GM21423 (cell line): Measurements from ENCODE around the gene EBF3.

Experiments used
- ATAC-seq: cut with Tn5 transposase; IDR thresholded peaks from one replicate; pipeline ENCODE4 v1.9.1; 2021; ENCODE audit warnings: mild to moderate bottlenecking, moderate library complexity; ENCODE audit not compliant: unreplicated experiment

The EBF3 gene

GRCh38 chr10:129945941-129946760 lies 17.9 kb downstream of the EBF3 start:
- no peak for ATAC-seq

DNA sequence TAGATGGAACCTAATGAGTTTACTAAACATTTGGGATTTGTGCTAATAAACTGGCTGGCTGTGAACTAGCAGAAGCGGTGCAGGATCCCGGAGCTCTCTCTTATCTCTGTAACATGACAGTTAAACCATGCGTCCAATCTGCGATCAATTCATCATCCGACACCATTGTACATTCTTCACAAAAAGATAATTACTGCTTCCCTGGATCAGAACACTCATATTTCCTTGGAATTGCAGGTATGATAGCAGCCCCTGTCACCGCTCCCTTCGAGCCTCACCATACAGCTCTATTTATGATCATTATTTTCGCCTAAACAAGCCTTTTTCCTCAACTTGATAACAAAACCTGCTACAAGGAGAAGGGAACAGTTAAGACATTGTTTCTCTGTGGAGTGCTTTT lies 18.5 kb downstream of the EBF3 start:
- ATAC-seq, result no peak

DNA sequence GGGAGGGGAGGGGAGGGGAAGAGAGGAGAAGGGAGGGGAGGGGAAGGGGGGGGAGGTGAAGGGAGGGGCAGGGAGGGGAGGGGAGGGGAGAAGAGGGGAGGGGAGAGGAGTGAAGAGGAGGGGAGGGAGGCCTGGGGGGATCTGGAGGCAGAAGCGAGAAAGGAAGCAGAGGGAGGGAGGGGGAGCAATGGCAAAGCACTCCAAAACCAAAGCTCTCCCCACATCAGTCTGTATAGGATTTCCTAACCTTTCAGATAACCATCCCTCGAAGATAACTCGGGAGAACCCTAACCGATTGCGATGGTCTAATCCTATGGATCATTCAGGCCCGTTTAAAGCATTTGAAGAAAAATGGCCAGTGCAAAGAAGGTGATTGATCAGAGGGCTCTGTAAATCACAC lies 19.0 kb downstream of the EBF3 start:
- ATAC-seq, result no peak

GRCh38 chr10:129944456-129944855 lies 19.6 kb downstream of the EBF3 start:
- no peak for ATAC-seq

DNA sequence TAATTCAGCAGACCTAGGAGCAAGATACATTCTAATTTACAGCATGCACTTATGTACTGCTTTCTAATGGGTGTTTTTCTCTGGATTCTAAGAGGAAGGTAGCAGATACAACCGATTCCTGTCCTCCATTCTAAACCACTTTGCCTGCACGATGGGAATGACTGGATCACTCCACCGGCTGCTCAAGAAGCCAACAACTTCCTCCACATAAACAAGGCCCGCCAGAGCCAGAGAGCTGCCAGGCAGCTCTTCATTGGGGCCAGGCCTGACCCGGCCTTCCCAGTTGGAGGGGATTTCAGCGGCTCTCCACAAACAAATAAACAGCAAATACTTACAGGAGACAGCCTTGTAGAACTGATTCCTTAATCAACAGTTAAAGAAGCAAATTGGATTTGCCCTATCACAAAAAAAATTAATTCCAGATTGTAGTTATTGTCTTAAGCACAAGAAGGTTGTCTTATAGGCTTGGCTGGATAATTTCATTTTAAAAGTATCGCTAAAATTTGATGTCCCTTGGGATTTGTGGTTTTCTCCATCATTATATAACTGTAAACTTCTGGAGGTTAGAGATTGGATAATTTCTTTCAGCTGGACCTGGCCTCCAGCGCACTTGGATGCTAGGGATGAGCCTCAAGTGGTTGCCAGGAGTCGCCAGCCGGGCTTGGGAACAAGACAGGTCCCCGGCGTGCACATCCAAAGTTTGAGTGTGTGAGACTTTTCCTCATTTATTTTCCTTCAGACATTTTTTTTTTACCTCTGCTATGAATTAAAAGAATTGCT lies 20.9 kb downstream of the EBF3 start:
- ATAC-seq, result no peak

DNA sequence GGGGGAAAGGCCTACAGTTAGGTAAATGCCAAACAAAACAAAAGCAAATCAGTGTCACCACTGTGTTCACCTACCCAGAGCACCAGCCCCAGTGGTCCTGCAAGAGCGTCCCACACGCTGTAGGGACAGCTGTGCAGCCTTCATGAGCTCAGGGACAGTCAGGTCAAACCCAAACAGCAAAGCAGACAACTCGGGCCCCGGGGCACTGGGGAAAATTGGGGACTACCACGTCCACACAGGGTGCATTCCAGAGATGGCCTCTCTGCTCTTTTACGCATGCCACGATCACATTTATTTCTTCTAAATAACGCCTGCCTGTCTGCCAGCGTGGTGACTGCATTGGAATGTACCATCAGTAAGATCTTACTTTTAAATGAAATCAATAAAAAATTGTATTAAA lies 21.7 kb downstream of the EBF3 start:
- no peak for ATAC-seq

GRCh38 chr10:129942019-129942277 lies 22.1 kb downstream of the EBF3 start:
- no peak for ATAC-seq

DNA sequence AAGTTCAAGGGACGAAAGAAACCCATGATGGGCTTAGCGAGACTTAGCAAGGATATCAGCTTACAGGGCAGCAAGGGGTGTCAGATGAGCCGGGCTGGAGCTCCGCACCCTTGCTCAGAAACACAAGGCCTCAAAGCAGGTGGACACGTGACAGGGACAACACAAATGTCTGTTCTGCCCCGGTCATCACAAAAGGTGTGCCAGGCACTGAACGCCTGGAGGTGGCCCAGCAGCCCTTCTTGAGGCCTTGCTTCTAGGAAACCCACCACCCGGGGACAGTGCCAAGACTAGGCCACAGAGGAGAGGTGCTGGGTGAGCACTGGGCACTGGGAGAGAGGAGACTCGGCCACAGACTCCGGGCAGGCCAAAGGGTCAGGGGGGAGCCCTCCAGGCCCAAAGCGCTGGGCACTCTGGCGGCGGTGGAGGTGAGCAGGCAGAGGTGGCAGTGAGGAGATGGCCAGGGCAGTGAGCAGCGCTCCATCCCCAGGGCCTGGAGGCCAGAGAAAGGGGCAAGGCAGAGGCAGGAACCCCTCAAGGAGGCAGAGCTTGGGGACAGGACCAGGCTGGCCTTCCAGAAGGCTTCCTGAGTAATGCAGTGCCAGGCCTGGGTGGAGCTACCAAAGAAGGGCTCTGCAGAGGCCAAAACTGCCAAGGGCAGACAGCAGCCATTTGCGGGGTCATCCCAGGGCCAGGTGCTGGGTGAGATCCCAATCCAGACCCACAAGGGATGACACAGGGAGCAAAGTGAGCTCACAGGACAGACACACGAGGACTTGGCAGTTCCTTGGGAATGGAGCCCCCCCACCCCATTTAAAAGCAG lies 22.7 kb downstream of the EBF3 start:
- no peak for ATAC-seq

- ATAC-seq, result no peak
Measured at GRCh38 chr10:129940617-129941198, 23.4 kb downstream of the EBF3 start.

- no peak for ATAC-seq
Measured at GRCh38 chr10:129939416-129940275, 24.4 kb downstream of the EBF3 start.

GRCh38 chr10:129938460-129938859 lies 25.6 kb downstream of the EBF3 start:
- ATAC-seq, result no peak

DNA sequence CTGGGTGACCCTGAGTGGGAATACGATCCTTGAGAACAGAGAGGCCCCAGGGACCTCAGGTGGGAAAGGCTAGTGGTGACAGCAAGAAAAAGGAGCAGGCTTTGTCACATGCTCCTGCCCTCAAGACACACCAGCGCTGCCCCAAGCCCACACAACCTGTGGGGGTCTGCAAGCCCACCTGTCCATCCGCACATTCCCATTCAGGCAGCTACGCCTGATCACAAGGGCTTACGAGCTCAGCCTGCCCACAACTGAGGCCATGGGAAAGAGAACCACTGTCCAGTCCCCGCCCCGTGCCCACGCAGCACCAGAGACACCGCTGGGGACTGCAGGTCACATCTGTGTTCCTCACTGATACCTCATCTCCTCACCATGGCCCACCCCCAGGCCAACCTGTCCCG lies 26.7 kb downstream of the EBF3 start:
- no peak for ATAC-seq

GRCh38 chr10:129936923-129937300 lies 27.2 kb downstream of the EBF3 start:
- ATAC-seq, result no peak

- no peak for ATAC-seq
Measured at GRCh38 chr10:129936266-129936922, 27.7 kb downstream of the EBF3 start.

GRCh38 chr10:129935867-129936152 lies 28.3 kb downstream of the EBF3 start:
- ATAC-seq, result no peak

- ATAC-seq, result no peak
Measured at GRCh38 chr10:129935102-129935866, 28.8 kb downstream of the EBF3 start.

DNA sequence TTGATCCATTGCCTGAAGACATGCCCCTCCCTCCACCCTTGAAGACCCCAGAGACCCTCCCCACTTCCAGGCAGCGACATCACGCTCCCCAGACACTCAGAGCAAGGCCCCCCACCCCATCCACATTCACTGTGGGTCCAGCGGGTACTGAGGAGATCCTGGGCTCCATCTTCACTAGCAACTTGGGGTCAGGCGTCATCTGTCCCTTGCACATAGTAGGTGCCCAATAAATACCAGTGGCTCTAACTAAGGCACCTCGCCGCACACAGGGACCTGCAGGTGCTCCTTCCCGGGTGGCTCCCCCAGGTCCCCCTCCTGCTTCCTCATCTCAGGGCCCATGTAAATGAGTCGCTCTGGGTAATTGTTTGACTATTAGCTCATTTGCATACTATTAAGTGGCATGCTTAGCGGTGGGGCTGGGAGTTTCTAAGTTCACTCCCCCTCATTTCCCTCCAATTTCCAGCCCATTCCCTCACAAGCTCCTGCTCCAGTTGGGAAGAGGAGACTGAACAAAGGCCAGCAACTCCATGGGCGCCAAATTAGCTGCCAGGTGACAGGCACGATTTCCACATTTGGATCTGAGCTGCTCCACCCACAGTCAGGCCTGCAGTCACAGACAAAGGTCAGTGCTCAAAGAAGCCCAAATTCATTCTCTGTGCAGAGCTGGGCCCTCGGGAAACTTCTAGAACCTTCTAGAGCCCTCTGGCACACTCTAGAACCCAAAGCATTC lies 29.7 kb downstream of the EBF3 start:
- ATAC-seq, result no peak

DNA sequence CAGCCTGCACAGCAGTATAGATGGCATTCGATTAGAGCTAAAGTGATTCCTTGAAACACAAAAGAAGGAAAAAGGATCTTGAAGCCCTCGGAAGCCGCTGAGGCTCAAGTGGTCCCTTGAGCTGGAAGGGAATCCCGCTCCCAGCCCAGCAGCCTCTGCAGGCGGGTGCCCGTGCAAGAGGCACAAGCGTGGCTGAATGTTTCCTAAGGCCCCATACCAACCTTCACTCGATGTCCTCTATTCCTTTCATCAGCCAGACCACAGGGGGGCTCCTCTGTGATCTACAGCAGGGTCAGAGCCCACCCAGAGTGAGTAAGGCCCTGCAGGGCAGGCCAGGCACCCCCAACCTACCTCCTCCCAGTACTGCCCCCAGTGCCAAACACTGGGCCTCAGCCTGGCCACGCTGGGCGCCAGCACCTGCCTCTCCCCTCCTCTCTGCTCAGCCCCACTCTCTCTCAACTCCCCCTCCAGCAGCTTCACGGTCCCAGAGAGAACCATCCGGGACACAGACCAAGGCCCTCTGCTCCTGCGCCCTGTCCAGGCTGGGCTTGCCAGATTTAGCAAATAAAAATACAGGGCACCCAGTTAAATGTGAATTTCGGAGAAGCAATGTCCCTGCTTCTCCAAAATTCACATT lies 30.5 kb downstream of the EBF3 start:
- no peak for ATAC-seq
